ENCODE measurements around the gene CDK14.
"Not testable (repeated sequence)": the region's sequence is repeated elsewhere in the genome, so short reads cannot be mapped to it uniquely, and the experiment has no call there.

CDK14 gene

DNA sequence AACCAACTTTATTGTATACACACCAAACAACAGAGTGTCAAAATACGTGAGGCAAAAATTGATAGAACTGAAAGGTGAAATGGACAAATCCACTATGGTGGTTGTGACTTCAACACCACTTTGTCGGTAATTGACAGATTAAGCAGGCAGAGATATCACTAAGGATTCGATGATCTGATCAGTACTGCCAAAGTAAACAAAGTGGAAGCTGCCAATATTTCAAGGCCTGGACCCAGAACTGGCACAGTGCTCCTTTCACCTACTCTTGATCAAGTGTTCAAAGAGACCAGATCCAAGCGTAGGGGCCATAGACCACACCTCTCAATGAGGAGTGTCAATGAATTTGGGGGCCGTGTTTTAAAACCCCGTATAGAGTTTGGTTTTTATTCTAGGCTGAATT lies 167.0 kb downstream of the CDK14 start:
- no peak for DNase-seq

DNA sequence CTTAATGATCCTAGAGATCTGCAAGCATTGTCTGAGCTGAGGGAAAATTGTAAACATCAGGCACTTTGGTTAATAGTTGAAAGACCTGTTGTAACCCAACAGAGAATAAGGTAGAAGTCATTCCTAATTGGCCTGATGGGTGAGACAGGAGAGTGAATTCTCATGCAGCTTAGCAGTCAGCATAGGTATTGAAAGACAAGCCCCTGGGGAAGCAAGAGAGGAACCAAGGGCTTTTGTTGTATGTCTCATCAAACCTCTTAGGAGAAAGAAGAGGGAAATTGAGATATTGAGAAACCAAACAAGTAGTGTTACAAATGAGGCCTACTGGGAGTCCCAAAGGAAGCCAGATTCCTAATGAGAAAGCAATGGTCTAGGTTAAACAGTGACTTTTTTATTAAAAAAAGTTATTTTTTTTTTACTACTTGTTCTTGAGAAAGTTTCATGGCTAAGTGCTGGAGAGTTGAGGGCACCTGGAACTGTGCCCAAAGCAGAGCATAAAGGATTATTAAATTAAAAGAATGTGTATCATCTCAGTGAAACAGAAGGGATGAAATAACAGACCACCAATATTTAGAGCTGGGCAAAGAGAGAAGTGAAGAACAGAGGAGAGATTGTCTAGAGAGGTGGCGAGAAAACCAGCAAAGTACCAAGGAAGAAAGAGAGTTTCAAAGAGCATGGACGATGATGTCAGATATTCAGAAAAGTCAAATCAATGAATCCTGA lies 168.9 kb downstream of the CDK14 start:
- no peak for DNase-seq

GRCh38 chr7:90766814-90767564 lies 170.9 kb downstream of the CDK14 start:
- no peak for DNase-seq

- no peak for DNase-seq
Measured at GRCh38 chr7:90768301-90768700, 172.2 kb downstream of the CDK14 start.

DNA sequence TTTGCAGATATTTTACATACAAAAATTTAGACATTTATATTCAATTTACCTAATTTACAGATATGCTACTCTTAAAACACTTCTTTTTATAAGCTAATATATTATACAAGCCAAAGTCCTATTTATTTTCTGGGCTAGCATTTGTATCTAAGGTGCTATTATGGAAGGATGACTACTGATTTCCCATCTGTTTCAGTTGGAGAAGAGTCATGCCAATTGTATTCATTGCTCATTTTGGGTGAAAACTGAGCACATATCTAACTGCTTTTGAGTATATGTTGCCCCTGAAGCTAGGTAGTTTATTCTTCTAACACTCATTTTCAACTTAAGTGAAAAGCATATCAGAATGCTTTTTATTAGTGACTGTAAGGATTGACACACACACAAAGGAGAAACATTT lies 172.9 kb downstream of the CDK14 start:
- DNase-seq = no peak

GRCh38 chr7:90769566-90769965 lies 173.4 kb downstream of the CDK14 start:
- DNase-seq = not testable (repeated sequence)

DNA sequence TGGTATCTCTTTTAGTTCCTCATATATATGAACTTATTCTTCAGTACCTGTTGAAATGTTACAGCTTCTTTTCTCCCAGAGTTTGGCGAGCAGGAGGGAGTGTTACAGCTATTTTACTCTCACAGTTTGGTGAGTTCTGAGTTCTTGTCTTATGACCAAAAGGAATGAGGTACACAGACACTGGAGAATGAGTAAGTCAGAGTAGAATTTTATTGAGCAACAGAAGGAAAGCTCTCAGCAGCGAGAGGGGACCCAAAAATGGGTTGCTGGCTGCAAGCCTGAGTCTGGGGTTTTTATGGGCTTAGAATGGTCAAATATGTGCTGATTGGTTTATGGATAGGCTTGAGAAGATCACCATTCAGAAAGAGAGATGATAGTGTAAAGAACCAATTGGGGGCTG lies 175.2 kb downstream of the CDK14 start:
- DNase-seq = no peak

DNA sequence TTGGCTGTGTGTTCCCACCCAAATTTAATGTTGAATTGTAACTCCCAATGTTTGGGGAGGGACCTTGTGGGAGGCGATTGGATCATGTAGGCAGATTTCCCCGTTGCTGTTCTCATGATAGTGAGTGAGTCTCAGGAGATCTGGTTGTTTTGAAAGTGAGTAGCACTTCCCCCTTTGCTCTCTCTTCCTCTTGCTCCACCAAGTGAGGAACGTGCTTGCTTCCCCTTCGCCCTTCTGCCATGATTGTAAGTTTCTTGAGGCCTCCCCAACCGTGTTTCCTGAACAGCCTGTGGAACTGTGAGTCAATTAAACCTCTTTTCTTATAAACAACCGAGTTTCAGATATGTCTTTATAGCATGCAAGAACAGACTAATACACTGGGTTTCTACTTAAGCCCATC lies 176.3 kb downstream of the CDK14 start:
- no peak for DNase-seq

DNA sequence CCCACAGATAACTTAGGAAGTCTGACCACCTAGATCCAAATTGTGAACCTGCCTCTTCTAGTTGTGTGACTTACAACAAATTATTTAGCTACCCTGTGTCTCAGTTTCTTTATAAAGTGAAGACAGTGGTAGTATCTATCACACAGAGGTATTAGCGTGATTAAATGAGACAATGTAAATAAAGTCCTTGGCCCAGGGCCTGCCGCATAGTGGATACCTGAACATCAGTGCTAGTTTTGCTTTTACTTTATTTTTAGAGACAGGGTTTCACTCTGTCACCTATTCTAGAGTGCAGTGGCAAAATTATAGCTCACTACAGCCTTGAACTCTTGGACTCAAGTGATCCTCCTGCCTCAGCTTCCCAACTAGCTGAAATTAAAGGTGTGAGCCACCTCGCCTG lies 177.1 kb downstream of the CDK14 start:
- DNase-seq = no peak

- DNase-seq = no peak
Measured at GRCh38 chr7:90774706-90775105, 178.6 kb downstream of the CDK14 start.

DNA sequence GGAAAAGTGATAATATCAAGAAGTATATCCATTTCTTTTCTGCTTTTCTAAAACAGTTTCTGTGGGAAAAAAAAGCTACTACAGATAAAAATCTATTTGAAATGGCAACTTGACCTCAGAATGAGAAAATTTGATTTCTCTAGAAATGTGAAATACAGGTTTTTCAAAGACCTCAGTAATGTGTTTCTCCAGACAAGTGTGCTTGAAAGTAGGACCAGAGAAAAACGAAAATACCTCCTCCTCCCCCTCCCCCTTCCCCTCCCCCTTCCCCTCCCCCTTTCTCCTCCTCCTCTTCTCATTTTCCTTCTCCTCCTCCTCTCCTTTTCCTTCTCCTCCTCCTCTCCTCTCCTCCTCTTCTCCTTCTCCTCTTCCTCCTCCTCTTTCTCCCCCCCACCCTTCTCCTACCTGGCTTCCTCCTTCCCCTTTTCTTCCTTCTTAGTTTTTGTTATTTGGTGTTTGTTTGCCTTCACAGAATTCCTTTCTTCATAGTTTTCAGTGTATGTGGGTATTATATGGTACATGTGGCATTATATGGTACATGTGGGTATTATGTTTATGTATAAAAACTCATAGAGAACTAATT lies 179.4 kb downstream of the CDK14 start:
- no peak for DNase-seq

DNA sequence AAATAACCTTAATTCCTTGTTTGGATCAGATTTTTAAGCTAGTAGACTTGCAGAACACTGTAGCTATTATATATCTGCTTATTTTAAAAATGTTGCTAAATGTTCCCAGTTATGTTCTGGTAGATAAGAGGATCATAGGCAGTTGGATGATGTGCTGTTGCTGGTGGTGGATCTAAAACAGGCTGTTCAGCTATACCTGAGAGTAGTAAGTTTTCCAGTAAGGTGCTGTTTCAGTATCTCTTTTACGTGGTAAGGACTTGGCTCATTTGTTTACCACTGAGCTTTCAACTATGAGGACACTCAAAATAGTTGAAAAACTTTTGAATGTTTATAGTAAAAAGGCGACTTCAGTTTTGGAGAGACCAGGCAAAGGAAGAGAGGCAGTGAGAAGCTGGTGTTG lies 180.9 kb downstream of the CDK14 start:
- DNase-seq = no peak

DNA sequence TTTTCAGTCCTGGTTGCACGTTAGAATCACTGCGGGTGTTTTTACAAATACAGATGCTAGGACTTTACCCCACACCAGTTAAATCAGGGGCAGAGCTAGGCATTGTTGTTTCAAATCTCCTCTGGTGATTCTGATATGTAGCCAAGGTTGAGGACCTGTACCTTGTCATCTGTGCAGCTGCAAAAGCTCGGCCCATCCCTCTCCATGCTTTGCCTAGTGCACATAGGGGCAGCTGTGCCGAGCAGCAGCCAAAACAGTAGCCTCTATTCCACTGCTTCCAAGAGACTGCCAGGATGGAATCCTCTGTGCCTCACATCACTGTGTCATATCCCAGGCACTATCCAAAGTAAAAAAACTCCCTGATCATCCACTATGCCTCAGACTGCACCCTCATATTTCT lies 181.3 kb downstream of the CDK14 start:
- DNase-seq = no peak

GRCh38 chr7:90777886-90778285 lies 181.8 kb downstream of the CDK14 start:
- no peak for DNase-seq

DNA sequence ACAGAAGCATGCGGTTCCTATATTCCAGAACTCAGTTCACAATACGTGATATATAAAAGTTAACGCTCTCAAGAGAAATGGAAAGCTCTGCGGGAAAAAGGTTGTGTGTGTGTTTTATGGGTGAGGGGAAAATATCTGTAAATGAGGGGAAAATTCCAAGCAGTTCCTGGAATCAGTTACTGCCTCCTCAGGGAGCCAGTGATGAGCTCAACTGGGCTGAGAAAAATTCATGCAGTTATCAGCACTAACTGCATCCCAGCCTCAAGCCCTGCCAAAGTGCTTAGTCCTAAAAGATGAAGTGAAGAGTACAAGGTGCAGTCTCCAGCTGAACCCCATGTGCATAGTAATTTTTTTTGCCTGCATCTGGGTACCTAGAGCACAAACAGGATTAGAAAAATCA lies 191.9 kb downstream of the CDK14 start:
- DNase-seq = no peak

DNA sequence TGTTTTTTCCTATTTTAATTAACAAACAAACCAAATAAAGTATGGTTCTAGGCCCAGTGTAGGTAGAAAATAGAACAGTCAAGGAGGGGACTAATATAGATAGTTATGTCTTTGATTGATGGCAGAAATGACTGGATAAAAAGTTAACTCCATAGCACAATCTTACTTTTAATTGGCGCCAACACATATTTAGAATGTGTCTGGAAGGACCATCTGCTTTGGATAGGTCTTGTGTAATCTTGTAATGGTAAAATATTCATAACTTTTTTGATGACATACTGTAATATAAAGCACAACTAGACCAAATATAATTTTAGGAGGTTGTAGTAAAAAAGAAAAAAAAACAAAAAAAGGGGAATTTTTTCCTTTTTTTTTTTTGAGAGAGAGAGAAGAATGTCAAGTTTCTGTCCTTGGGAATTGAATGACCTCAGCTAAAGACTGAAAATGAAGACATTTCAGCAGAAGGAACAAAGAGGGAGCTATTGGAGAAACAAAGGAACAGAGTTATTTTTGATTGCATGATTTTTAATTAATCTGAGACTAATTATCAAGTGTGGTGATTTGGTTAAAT lies 193.7 kb downstream of the CDK14 start:
- no peak for DNase-seq

GRCh38 chr7:90791596-90791995 lies 195.5 kb downstream of the CDK14 start:
- no peak for DNase-seq

- DNase-seq = no peak
Measured at GRCh38 chr7:90792301-90792700, 196.2 kb downstream of the CDK14 start.

- DNase-seq = not testable (repeated sequence)
Measured at GRCh38 chr7:90794234-90794633, 198.1 kb downstream of the CDK14 start.

GRCh38 chr7:90797596-90797995 lies 201.5 kb downstream of the CDK14 start:
- DNase-seq = no peak

DNA sequence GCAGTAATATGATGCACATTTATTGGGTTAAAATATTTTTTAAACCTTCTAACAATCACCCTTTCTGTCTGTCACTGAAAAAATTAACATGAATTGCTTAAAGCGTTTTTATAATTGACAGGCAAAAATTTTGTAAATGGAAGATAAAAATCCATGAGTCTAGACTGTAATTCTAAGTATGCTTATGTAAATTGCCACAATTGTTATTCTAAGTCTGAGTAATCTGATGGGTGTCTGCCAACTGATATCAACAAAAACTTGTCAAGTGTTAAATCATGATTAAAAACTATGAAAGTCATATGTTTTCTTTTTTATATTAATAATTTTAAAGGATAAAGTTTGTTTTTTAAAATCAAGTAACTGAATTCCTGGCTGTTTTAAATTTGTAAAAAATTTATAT lies 208.2 kb downstream of the CDK14 start:
- DNase-seq = no peak

GRCh38 chr7:90815552-90815951 lies 219.4 kb downstream of the CDK14 start:
- DNase-seq = not testable (repeated sequence)

GRCh38 chr7:90816511-90817142 lies 220.5 kb downstream of the CDK14 start:
- no peak for DNase-seq

All from CD4-positive, alpha-beta T cell treated with Interleukin-4 for 4 hours (primary cell).